Suprapubic skin (tissue), 4 donors: Measurements from ENCODE around the gene JPH3.

ENCODE experiments used
- CTCF ChIP-seq, 2 donors: fragments of 200-600 bp in 1 of 2; fragments of 450-650 bp in 1 of 2; sonication (generic) in 1 of 2; IDR thresholded peaks; one replicate each; pipeline ENCODE4 v1.5.1; 2016 to 2019; ENCODE audit warnings: antibody characterized with exemption in 2 of 2, mild to moderate bottlenecking in 1 of 2, moderate library complexity in 1 of 2
- POLR2A ChIP-seq, 2 donors: fragments of 450-650 bp; IDR thresholded peaks; one replicate each; pipeline ENCODE4 v1.6.1; 2017; ENCODE audit warnings: antibody characterized with exemption in 2 of 2, mild to moderate bottlenecking in 2 of 2, moderate library complexity in 2 of 2
- POLR2AphosphoS5 ChIP-seq, 3 donors: sonication (generic); formaldehyde crosslinking; IDR thresholded peaks; one replicate each; pipeline ENCODE4 v1.6.1; 2017; ENCODE audit warnings: antibody characterized with exemption in 3 of 3

GRCh38 chr16:87637357-87637756 is 35.0 kb downstream of the JPH3 start:
- TF ChIP-seq POLR2AphosphoS5 (IDR thresholded peaks at IDR 0.05) (no peak), CTCF (IDR thresholded peaks at IDR 0.05) (no peak), POLR2A (IDR thresholded peaks at IDR 0.05) (no peak)
